Loucy (cell line): ENCODE results near the gene PLA2G12A.

Experiments used
- H2AFZ ChIP-seq: fragments of 200-600 bp; sonication (generic); 2 replicates; pipeline ENCODE4 v1.6.0; 2016; ENCODE audit warnings: antibody characterized with exemption, mild to moderate bottlenecking, low read length, moderate library complexity
- H3F3A ChIP-seq: fragments of 200-600 bp; 2 replicates; pipeline ENCODE4 v1.6.0; 2016; ENCODE audit warnings: antibody characterized with exemption, low read depth, mild to moderate bottlenecking
- H3K27me3 ChIP-seq: fragments of 200-600 bp; sonication (generic); 2 replicates; pipeline ENCODE4 v1.6.1; 2014; ENCODE audit warnings: low read length, mild to moderate bottlenecking; ENCODE audit not compliant: insufficient read depth, poor library complexity, severe bottlenecking
- H3K36me3 ChIP-seq: fragments of 200-600 bp; sonication (generic); 2 replicates; pipeline ENCODE4 v1.6.1; 2016; ENCODE audit warnings: low read length; ENCODE audit not compliant: insufficient read depth
- H3K4me1 ChIP-seq: fragments of 200-600 bp; sonication (generic); 2 replicates; pipeline ENCODE4 v1.5.1; 2014; ENCODE audit warnings: low read length, mild to moderate bottlenecking; ENCODE audit not compliant: insufficient read depth, poor library complexity, severe bottlenecking
- H3K4me2 ChIP-seq: fragments of 200-600 bp; sonication (generic); 2 replicates; pipeline ENCODE4 v1.6.0; 2014; ENCODE audit warnings: antibody characterized with exemption, low read length, low read depth, mild to moderate bottlenecking; ENCODE audit not compliant: poor library complexity, severe bottlenecking
- H3K4me3 ChIP-seq: fragments of 200-600 bp; sonication (generic); 2 replicates; pipeline ENCODE4 v1.5.1; 2014; ENCODE audit warnings: low read length, mild to moderate bottlenecking, mixed read lengths; ENCODE audit not compliant: poor library complexity, severe bottlenecking
- H3K79me2 ChIP-seq: fragments of 200-600 bp; sonication (generic); 2 replicates; pipeline ENCODE4 v1.6.1; 2014; ENCODE audit warnings: low read length; ENCODE audit not compliant: insufficient read depth
- H3K9ac ChIP-seq: fragments of 200-600 bp; sonication (generic); 2 replicates; pipeline ENCODE4 v1.6.0; 2014; ENCODE audit warnings: mild to moderate bottlenecking, low read depth, low read length, moderate library complexity; ENCODE audit not compliant: poor library complexity, severe bottlenecking
- H3K9me2 ChIP-seq: fragments of 200-600 bp; sonication (generic); replicated peaks from 2 replicates; pipeline ENCODE4 v1.6.1; 2016; ENCODE audit warnings: low read depth, low read length, mixed read lengths
- H3K9me3 ChIP-seq: fragments of 200-600 bp; sonication (generic); 2 replicates; pipeline ENCODE4 v1.6.1; 2014; ENCODE audit warnings: mild to moderate bottlenecking, antibody characterized with exemption, low read length, low read depth; ENCODE audit not compliant: insufficient read depth
- H4K20me1 ChIP-seq: fragments of 200-600 bp; sonication (generic); 2 replicates; pipeline ENCODE4 v1.6.0; 2014; ENCODE audit warnings: antibody characterized with exemption, low read length, mild to moderate bottlenecking; ENCODE audit not compliant: insufficient read depth, poor library complexity, severe bottlenecking
- CTCF ChIP-seq: fragments of 200-600 bp; sonication (generic); conservative IDR thresholded peaks from 2 replicates; pipeline ENCODE4 v1.5.1; 2014; ENCODE audit warnings: mild to moderate bottlenecking, antibody characterized with exemption, low read length
- EZH2phosphoT487 ChIP-seq: fragments of 200-600 bp; IDR thresholded peaks from 2 replicates; pipeline ENCODE4 v1.6.1; 2018; ENCODE audit warnings: antibody characterized with exemption, mild to moderate bottlenecking, moderate library complexity, borderline replicate concordance

PLA2G12A gene

GRCh38 chr4:109718759-109719158, 11.1 kb downstream of the PLA2G12A start:
- Histone ChIP-seq H3K79me2 (no peaks in the 10 kb centered on the region), H4K20me1 (no peaks in the 10 kb centered on the region), H3F3A (no peaks in the 10 kb centered on the region), H3K9me3 (no peaks in the 10 kb centered on the region), H3K4me3 (no peak overlapping the region), H3K27me3 (no peaks in the 10 kb centered on the region), H3K4me1 (no peaks in the 10 kb centered on the region), H3K4me2 (no peak overlapping the region), H3K36me3 (peaks cover 24% of the 10 kb centered on the region; the same call in 1 of the 2 replicates), H3K9ac (no peak overlapping the region), H3K9me2 (no peaks in the 10 kb centered on the region), H2AFZ (no peak overlapping the region)
- TF ChIP-seq CTCF: no peak
- TF ChIP-seq EZH2phosphoT487: no peak

GRCh38 chr4:109713500-109713899, 16.4 kb downstream of the PLA2G12A start:
- Histone ChIP-seq H3K36me3 (peaks cover 28% of the 10 kb centered on the region; the same call in 1 of the 2 replicates), H3K9me3 (no peaks in the 10 kb centered on the region), H3K4me3 (no peak overlapping the region), H3K27me3 (no peaks in the 10 kb centered on the region), H3K9me2 (no peaks in the 10 kb centered on the region), H3K9ac (no peak overlapping the region), H4K20me1 (no peaks in the 10 kb centered on the region), H3K4me1 (no peaks in the 10 kb centered on the region), H3K4me2 (no peak overlapping the region), H3K79me2 (no peaks in the 10 kb centered on the region), H3F3A (no peaks in the 10 kb centered on the region), H2AFZ (no peak overlapping the region)
- TF ChIP-seq CTCF (no peak), EZH2phosphoT487 (no peak)

- TF ChIP-seq CTCF (no peak), EZH2phosphoT487 (no peak)
- Histone ChIP-seq H3K4me3 (no peak overlapping the region), H3K79me2 (no peaks in the 10 kb centered on the region), H3K27me3 (no peaks in the 10 kb centered on the region), H4K20me1 (no peaks in the 10 kb centered on the region), H3F3A (no peaks in the 10 kb centered on the region), H3K9me2 (no peaks in the 10 kb centered on the region), H3K36me3 (peaks cover 6% of the 10 kb centered on the region; the same call in 1 of the 2 replicates), H3K4me1 (peaks cover 3% of the 10 kb centered on the region), H3K9ac (no peak overlapping the region), H2AFZ (no peak overlapping the region), H3K4me2 (no peak overlapping the region), H3K9me3 (no peaks in the 10 kb centered on the region)
Measured at GRCh38 chr4:109708990-109709389, 20.9 kb downstream of the PLA2G12A start.
